Lower lobe of right lung (tissue), 2 donors: ENCODE measurements around the gene PPP1R13B. TPM values are rescaled to one million over a fixed set of nuclear protein-coding genes. Genes with fewer than 3 reads are reported as not detected.

Experiments
- ATAC-seq, 2 donors: fragments of 200-7000 bp; cut with Tn5 transposase; one replicate each; pipeline ENCODE4 v1.9.1; 2020 to 2022; ENCODE audit warnings: mild to moderate bottlenecking in 2 of 2, moderate library complexity in 2 of 2
- DNase-seq: peaks from one replicate; pipeline ENCODE4 v3.0.0-alpha.2; 2020
- H3K27ac ChIP-seq: fragments of 200-600 bp; one replicate; pipeline ENCODE4 v1.8.0; 2022
- H3K27me3 ChIP-seq: fragments of 200-600 bp; one replicate; pipeline ENCODE4 v1.8.0; 2022; ENCODE audit warnings: low read depth
- H3K36me3 ChIP-seq: fragments of 200-600 bp; one replicate; pipeline ENCODE4 v1.8.0; 2022; ENCODE audit warnings: mild to moderate bottlenecking
- H3K4me1 ChIP-seq: fragments of 200-600 bp; one replicate; pipeline ENCODE4 v1.8.0; 2022
- H3K4me3 ChIP-seq: fragments of 200-600 bp; one replicate; pipeline ENCODE4 v1.8.0; 2022; ENCODE audit warnings: mild to moderate bottlenecking
- H3K9me3 ChIP-seq: fragments of 200-600 bp; one replicate; pipeline ENCODE4 v1.8.0; 2022
- CTCF ChIP-seq: fragments of 200-600 bp; IDR thresholded peaks from one replicate; pipeline ENCODE4 v1.8.0; 2022; ENCODE audit warnings: antibody characterized with exemption, mild to moderate bottlenecking
- intact Hi-C: fragments of 100-400 bp; cut with DNase I; formaldehyde crosslinking; loops from one replicate; pipeline ENCODE4 v1.11.0; 2022
- total RNA-seq: library from RNA; stranded (reverse); fragmentation: NEBNext Ultra II Directional; extraction: Animal tissue kit (Norgen Biotek cat#: 25700); gene quantifications from one replicate; pipeline ENCODE4 v1.2.1, GENCODE V29; 2021
- donor health status: DM: no; HTN: yes; CAD: no; lungs with severe emphysema.

The PPP1R13B gene
- total RNA-seq, 1 donor from 2014 or later = 60.6 TPM

DNA sequence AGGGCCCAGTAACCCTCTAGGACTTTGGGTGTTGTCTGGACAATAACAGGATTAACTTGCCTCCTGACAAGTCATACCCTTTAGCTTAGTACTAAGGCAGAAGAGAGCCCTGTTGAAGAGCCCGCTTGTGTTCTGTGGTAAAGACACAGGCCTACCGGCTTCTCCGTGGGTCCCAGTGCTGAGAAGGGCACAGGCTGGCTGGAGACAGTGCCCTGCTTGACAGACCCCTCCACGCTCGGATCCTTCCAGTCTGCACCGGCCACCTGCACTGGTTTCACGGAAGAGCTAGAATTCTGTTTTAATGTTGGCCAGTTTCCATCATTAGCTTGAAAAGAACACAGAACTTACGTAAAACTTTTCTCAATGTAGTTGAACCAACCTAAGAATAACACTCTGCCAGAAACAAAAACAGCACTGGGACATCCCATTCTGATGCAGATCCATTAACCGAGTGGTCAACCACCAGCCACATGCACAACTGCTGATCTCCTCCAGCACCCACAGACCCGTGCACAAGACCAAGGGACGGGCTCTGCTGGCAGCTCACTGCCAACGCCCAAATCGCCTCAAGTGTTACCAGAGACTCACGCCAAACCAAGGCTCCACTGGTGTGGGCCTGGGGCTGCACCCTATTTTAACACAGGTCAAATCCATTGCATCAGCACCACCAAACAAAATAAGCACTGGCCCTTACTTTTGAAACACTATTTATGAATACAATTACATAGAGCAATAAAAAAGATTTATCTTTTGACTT lies 104.7 kb downstream of the PPP1R13B start:
- Histone ChIP-seq H3K27me3 (no peaks in the 10 kb centered on the region), H3K4me1 (peaks cover 2% of the 10 kb centered on the region), H3K4me3 (no peak overlapping the region), H3K9me3 (no peaks in the 10 kb centered on the region), H3K27ac (no peak overlapping the region), H3K36me3 (peaks cover 99% of the 10 kb centered on the region)
- DNase-seq (no peak), ATAC-seq (no peak)
- TF ChIP-seq CTCF = no peak
- intact Hi-C loops = no loop called here

- peaks cover 5% of the 10 kb centered on the region for H3K4me1 ChIP-seq
- H3K9me3 ChIP-seq = no peaks in the 10 kb centered on the region
- TF ChIP-seq CTCF = no peak
- no peak overlapping the region for H3K27ac ChIP-seq
- no peak for DNase-seq
- no peak overlapping the region for H3K4me3 ChIP-seq
- peaks cover 99% of the 10 kb centered on the region for H3K36me3 ChIP-seq
- no peaks in the 10 kb centered on the region for H3K27me3 ChIP-seq
- intact Hi-C loops = no loop called here
- ATAC-seq = no peak
These were observed 105.5 kb downstream of the PPP1R13B start for GRCh38 chr14:103741876-103742275.

GRCh38 chr14:103740991-103741689 lies 106.2 kb downstream of the PPP1R13B start:
- H3K9me3 ChIP-seq = no peaks in the 10 kb centered on the region
- H3K36me3 ChIP-seq = peaks cover 99% of the 10 kb centered on the region
- no peaks in the 10 kb centered on the region for H3K27me3 ChIP-seq
- TF ChIP-seq CTCF = no peak
- H3K27ac ChIP-seq = no peak overlapping the region
- no peak overlapping the region for H3K4me3 ChIP-seq
- DNase-seq (no peak), ATAC-seq (no peak)
- H3K4me1 ChIP-seq = peaks cover 7% of the 10 kb centered on the region
- intact Hi-C loops = no loop called here

DNA sequence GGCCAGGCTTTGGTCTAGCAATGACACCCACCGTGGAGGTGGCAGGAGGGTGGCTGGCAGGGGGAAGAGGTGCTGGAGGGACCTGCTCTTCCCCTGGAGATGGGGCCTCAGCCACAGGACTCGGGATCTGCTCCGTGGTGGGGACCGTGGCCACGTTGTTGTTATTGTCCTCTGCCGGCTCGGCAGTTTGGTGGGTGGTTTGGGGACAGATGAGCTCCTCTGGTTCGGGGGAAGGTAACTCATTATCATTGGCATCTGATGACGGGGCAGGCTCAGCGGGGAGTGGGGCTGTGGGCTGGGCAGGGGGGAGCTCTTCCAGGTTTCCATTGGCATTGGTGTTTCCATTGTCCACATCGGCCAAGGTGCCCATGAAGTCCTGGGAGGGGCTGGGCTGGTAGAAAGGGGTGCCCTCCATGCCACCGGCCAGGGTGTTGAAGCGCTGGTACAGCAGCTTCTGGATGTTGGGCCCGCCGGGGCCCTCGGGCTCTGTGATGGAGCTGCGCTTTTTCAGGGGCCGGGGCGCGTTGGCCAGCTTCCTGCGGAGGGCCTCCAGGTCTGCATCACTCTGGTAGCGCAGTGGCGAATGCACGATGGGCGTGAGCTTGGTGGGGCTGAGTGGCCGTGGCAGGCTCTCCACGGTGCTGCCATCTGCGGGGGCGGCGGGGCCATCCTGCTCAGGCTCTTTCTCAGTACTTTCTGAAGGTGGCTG lies 107.4 kb downstream of the PPP1R13B start:
- ATAC-seq (no peak), DNase-seq (no peak)
- H3K36me3 ChIP-seq = peaks cover 99% of the 10 kb centered on the region
- no peak overlapping the region for H3K27ac ChIP-seq
- intact Hi-C loops = no loop called here
- no peaks in the 10 kb centered on the region for H3K9me3 ChIP-seq
- H3K4me1 ChIP-seq = peaks cover 17% of the 10 kb centered on the region
- no peak overlapping the region for H3K4me3 ChIP-seq
- no peaks in the 10 kb centered on the region for H3K27me3 ChIP-seq
- TF ChIP-seq CTCF = no peak

- Histone ChIP-seq H3K36me3 (peaks cover 99% of the 10 kb centered on the region), H3K9me3 (no peaks in the 10 kb centered on the region), H3K4me3 (no peak overlapping the region), H3K4me1 (peaks cover 17% of the 10 kb centered on the region), H3K27me3 (no peaks in the 10 kb centered on the region), H3K27ac (no peak overlapping the region)
- intact Hi-C loops = no loop called here
- DNase-seq (no peak), ATAC-seq (no peak)
- no peak for TF ChIP-seq CTCF
These were observed 107.9 kb downstream of the PPP1R13B start for GRCh38 chr14:103739466-103739792.
